ENCODE results near the gene TM7SF3.

GRCh38 chr12:27052176-27052575 is 38.0 kb upstream of the TM7SF3 start:
- TF ChIP-seq CTCF (conservative IDR thresholded peaks at IDR 0.05 in 1 of 2, IDR thresholded peaks at IDR 0.05 in 1 of 2; ENCODE audit: low read depth in 1 of 2, low read length in 2 of 2) (no peak), EZH2 (IDR thresholded peaks at IDR 0.05; ENCODE audit: low read length, missing control alignments) (no peak)

All from fibroblast of lung (primary cell).